SHP77 treated with DMSO at 0.1 percent for 48 hours (cell line): Measurements from ENCODE around the gene PTTG1.

Source experiments
- DNase-seq: peaks from one replicate; lab custom pipeline; 2025; lab: John Stamatoyannopoulos, UW

PTTG1 gene

DNA sequence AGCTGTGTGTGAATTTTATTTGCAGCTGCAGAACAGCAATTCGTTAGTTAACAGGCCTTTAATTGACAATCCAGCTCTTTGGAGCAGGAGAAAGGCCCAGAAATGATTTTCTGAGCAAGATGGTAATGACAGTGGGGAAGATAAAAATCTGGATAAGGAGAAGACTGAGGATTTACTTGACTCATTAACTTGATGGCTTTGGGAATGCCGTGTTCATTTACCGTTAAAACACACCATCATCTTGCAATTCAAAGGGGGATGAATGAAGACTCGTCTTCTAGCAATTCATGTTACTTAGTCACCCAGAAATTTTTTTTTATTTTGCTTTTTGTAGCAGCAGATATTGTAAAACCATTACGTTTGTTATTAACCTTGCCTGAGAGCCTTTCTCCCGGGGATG, 52.0 kb downstream of the PTTG1 start:
- no peak for DNase-seq

GRCh38 chr5:160474084-160474483, 52.4 kb downstream of the PTTG1 start:
- DNase-seq, result no peak

DNA sequence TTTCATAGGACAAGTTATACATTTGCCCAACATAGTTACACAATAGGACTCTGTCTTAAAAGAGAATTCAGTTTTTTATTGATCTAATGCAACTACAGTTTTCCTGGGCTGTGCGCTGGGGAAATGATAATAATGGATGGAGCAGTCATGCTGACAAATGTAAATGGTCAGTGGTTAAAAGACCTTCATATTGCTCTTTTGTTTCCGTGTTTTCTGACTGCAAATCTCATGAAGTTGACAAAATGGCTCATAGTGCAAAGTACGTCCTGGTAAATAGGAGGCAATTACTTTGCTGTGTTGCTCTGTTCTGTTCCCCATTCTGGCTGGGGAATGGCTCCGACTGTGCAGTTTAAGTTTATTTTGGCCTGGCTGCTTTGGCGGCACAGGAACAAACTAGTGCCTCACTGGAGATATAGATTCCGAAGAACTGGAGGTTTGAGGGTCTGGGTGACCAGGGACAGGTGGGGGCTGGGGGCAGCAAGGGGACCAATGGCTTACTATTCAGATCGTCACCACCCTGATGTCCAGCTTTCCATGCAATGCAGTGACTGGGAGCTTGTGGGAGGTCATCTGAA, 54.3 kb downstream of the PTTG1 start:
- no peak for DNase-seq

DNA sequence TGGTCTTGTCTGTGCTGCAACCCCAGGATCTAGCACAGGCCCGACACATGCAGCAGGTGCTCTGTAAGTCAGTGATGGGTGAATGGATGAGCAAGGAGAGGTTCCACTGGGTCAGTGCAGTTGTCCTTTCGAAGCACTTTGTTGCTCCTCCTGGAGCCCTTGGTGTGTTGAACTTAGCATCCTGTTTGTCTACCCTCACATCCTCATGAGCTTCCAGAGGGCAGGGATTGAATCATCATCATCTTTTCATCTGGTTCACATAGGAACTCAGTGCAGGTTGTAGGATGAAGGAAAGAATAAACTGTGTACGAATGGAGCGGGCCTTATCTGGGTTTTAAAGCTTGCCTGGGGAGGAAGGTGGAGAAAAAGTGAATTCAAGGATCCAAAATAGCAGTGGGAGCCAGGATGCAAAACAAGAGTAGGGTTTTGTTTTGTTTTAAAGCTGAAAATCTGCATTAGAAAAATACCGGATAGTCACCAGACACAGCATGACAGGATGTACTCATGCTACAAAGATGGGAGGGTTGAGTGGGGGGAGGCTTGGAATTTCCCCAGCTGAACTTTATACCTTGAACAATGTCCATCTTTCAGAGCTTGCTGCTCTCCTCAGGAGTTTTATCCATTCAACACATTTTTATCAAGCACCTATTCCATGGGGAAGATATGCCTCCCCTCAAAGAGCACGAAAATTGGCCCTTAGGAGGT, 55.8 kb downstream of the PTTG1 start:
- no peak for DNase-seq

DNA sequence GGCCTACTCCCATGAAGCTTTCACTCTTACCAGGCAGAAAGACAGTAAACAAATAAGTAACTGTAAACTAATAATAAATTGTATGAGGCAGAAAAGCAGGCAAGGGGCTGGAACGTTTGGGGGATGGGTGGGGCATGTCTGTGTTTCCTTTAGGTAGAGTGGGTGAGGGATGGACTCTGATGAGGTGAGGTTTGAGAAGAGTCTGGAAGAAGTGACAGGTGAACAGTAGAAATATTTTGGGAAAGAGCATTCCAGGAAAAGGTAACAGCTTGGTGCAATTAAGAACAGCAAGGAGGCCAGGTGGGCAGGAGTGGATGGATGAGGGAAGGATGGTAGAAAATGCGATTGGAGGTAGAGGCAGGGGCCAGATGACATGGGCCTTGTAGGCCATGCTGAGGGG, 56.5 kb downstream of the PTTG1 start:
- no peak for DNase-seq
